Measurements from ENCODE around the gene BCAP31. TPM values are rescaled to one million over a fixed set of nuclear protein-coding genes. Genes with fewer than 3 reads are reported as not detected.
"Not testable (repeated sequence)": the region's sequence is repeated elsewhere in the genome, so short reads cannot be mapped to it uniquely, and the experiment has no call there.

The BCAP31 gene
- total RNA-seq, 1 donor from 2014 or later = 117 TPM

GRCh38 chrX:153694687-153695270, 29.4 kb downstream of the BCAP31 start:
- H3K36me3 Mint-ChIP-seq (ENCODE audit: low read depth) = peaks cover 5% of the 10 kb centered on the region
- peaks cover 15% of the 10 kb centered on the region for H3K27me3 Mint-ChIP-seq (ENCODE audit: low read depth)
- no peak overlapping the region for H3K4me3 Mint-ChIP-seq
- peaks cover 6% of the 10 kb centered on the region for H3K4me1 Mint-ChIP-seq
- DNase-seq (ENCODE audit: low read depth, low spot score) = no peak
- no peak overlapping the region for H3K27ac Mint-ChIP-seq (ENCODE audit: unreplicated experiment)
- no peak for TF ChIP-seq CTCF (conservative IDR thresholded peaks at IDR 0.05)
- no peaks in the 10 kb centered on the region for H3K9me3 Mint-ChIP-seq

- Mint-ChIP-seq H3K4me3 (peak overlapping the region; percentile 67), H3K27me3 (ENCODE audit: low read depth) (peaks cover 17% of the 10 kb centered on the region)
- not testable (repeated sequence) for H3K9me3 Mint-ChIP-seq; H3K4me1 Mint-ChIP-seq; H3K36me3 Mint-ChIP-seq (ENCODE audit: low read depth); H3K27ac Mint-ChIP-seq (ENCODE audit: unreplicated experiment); DNase-seq (ENCODE audit: low read depth, low spot score)
Observed at GRCh38 chrX:153694256-153694655, 29.9 kb downstream of the BCAP31 start.

- H3K9me3 Mint-ChIP-seq = no peaks in the 10 kb centered on the region
- peaks cover 5% of the 10 kb centered on the region for H3K36me3 Mint-ChIP-seq (ENCODE audit: low read depth)
- H3K27me3 Mint-ChIP-seq (ENCODE audit: low read depth) = peaks cover 13% of the 10 kb centered on the region
- no peak for TF ChIP-seq CTCF (conservative IDR thresholded peaks at IDR 0.05)
- no peak overlapping the region for H3K27ac Mint-ChIP-seq (ENCODE audit: unreplicated experiment)
- peaks cover 6% of the 10 kb centered on the region for H3K4me1 Mint-ChIP-seq
- no peak for DNase-seq (ENCODE audit: low read depth, low spot score)
- peak overlapping the region; percentile 62 for H3K4me3 Mint-ChIP-seq
Observed at GRCh38 chrX:153693216-153694086, 30.7 kb downstream of the BCAP31 start.

DNA sequence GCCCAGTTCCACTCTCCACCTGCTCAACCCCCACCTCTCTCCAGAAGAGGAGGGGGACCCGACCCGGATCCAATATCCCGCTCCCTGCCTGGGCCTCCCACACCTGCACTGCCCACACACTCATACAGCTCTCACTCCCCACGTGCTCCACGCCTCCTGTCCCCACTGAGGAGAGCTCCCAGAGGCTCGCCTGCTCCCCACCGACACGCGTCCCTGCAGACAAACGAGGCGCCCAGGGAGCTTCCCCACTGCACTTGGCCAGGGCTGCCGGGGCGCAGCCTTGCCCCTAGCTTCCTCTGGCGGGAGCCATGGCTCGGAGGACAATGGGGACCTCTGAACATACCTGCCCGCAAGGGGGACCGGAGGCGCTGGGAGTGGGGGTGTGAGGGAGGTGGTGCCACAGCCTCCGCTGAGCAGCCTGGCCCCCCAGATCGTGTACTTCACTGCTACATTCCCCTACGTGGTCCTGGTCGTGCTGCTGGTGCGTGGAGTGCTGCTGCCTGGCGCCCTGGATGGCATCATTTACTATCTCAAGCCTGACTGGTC, 31.5 kb downstream of the BCAP31 start:
- DNase-seq (ENCODE audit: low read depth, low spot score) = no peak
- peaks cover 6% of the 10 kb centered on the region for H3K4me1 Mint-ChIP-seq
- no peaks in the 10 kb centered on the region for H3K9me3 Mint-ChIP-seq
- peaks cover 9% of the 10 kb centered on the region for H3K27me3 Mint-ChIP-seq (ENCODE audit: low read depth)
- H3K36me3 Mint-ChIP-seq (ENCODE audit: low read depth) = peaks cover 2% of the 10 kb centered on the region
- no peak for TF ChIP-seq CTCF (conservative IDR thresholded peaks at IDR 0.05)
- H3K27ac Mint-ChIP-seq (ENCODE audit: unreplicated experiment) = no peak overlapping the region
- H3K4me3 Mint-ChIP-seq = peak overlapping the region; percentile 72

GRCh38 chrX:153692003-153692402, 32.2 kb downstream of the BCAP31 start:
- Mint-ChIP-seq H3K36me3 (ENCODE audit: low read depth) (no peaks in the 10 kb centered on the region), H3K4me3 (peak overlapping the region; percentile 72), H3K9me3 (no peaks in the 10 kb centered on the region), H3K27me3 (ENCODE audit: low read depth) (peaks cover 6% of the 10 kb centered on the region), H3K4me1 (peaks cover under 1% of the 10 kb centered on the region), H3K27ac (ENCODE audit: unreplicated experiment) (no peak overlapping the region)
- TF ChIP-seq CTCF (conservative IDR thresholded peaks at IDR 0.05) = no peak
- DNase-seq (ENCODE audit: low read depth, low spot score) = no peak

GRCh38 chrX:153691032-153691827, 33.0 kb downstream of the BCAP31 start:
- not testable (repeated sequence) for DNase-seq (ENCODE audit: low read depth, low spot score); H3K27ac Mint-ChIP-seq (ENCODE audit: unreplicated experiment); H3K9me3 Mint-ChIP-seq; H3K27me3 Mint-ChIP-seq (ENCODE audit: low read depth); H3K36me3 Mint-ChIP-seq (ENCODE audit: low read depth); H3K4me1 Mint-ChIP-seq
- H3K4me3 Mint-ChIP-seq = peak overlapping the region; percentile 84
